Measurements from ENCODE around the gene SPAG17.

The SPAG17 gene

DNA sequence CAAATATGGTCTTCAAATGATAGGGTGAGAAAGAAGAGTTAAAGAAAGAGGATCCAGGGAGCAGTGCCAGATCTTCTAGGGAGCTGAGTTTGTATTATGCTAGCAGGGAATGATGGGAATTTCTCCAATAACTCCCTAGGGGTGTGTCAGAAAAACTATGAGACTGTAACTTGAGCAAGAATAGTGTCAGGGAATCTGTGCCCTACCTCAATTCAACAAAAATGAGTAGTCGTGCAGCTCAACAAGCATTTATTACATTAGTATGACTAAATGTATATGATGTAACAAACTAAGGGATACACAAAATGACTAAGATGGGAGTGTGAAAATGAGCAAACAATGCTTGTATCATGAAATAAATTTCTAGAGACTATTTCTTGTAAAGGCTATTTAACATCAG, 24.2 kb downstream of the SPAG17 start:
- DNase-seq (ENCODE audit: low read depth) = no peak

DNA sequence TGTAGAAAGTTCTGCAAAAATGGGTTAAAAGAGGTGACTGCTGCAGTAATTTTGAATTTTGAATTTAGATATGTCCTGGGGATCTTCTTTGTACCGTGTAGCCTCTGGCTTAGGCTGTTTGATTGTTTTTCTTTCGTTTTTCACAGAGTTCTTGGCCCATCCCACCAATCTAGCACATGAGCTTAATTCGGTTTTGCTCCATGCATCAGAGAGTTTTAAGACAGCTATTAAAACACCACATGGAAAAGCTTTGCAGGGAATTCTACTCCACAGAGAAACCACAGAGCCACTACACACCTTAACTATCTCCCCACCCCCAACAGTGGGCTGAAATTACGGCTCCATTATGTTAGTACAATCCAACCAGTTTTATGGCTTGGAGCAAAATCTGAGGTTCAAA, 25.5 kb downstream of the SPAG17 start:
- no peak for DNase-seq (ENCODE audit: low read depth)

DNA sequence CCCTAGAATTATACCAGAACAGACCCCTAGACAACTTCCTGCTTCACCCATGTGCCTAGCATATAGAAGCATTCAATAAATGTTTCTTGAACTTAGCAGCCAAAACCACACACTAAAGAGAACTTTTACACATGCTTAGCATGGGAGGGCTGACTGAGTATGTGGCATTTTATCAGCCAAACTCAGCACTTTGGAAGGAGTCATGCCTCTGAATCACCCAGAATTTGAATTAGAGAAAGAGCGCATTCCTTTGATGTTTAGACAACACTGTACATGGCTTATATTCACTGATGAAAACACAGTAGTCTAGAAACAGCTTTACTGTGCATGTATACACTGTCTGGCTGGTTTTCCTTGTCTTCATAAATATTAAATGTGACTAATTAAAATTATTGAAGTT, 26.1 kb downstream of the SPAG17 start:
- no peak for DNase-seq (ENCODE audit: low read depth)

DNA sequence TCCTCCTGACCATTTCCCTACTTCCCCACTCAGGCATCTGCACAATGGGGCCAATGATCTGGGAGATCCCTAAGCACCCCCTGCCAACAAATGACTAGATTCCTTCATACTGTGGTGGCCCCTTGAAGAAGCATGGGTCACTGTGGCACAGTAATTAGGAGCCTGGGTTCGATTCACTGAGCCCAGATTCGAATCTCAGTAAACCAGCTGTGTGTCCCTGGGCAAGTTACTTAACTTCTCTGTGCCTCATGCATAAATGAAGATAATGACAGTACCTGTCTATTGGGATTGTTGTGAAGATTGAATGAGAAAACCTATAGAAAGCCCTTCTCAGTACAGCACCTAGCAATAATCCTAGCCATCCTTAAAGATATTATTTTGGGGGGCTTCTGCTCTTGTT, 27.5 kb downstream of the SPAG17 start:
- no peak for DNase-seq (ENCODE audit: low read depth)

DNA sequence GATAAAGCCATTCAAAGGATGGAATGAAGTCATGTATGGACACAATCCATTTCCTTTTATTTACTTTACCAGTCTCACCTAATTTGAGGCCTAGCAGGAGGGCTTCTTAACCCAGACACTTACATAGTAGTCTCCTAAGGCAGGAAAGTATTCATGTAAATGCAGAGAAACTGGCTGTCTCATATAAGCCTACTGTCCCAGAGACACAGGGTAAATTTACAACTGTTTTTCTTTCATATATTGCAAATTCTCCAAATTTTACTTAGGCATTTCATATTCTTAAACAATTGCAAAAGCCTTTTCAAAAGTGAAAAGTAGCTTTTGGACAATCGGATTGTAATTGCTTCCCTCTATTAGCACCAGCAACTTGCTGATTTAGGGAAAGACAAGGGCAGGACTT, 29.9 kb downstream of the SPAG17 start:
- DNase-seq (ENCODE audit: low read depth) = no peak

DNA sequence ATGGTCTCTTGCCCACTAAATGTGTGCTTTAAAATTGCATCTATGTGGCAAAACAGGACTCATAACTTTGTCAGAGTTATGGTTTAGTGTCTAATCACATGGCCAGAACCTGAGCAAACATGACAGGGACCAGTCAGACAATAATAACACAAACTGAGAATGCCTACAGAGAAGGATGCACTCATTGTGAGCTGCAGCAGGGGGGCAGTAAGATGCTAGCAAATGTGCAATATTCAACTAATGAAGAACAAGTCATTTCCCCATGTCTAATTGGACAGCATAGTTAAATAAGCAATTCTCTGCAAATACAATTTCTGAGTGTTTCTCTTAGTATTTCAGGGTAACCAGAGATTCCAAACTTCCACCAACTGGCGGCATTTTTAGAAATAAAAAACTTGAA, 30.8 kb downstream of the SPAG17 start:
- DNase-seq (ENCODE audit: low read depth) = no peak

DNA sequence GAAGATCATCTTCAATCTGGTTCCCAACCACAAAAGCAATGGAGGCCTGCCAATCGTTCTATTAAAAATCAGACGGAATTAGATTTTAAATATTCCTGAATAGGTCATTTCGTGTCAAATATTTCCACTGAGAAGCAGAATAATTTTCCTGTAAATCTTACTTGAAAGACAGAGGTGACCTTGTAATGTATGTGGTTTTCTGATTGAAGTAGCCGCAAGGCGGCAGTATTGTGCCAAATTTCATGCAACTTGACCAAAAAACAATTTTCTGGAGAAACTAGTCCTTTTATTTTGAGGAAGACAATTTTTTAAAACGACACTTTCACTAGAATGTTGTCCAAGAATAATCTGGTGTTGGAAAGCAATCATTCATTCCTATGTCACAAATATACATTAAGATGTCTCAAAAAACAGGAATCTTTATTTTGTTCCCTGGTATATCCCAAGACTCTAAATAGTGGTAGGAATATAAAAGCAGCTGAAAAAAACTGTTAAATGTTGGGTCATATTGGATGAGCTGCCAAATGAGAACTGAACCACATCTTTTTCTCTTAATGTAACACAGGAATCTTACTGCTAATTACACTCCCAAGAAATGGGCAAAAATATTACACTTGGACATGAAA, 33.6 kb downstream of the SPAG17 start:
- no peak for DNase-seq (ENCODE audit: low read depth)

DNA sequence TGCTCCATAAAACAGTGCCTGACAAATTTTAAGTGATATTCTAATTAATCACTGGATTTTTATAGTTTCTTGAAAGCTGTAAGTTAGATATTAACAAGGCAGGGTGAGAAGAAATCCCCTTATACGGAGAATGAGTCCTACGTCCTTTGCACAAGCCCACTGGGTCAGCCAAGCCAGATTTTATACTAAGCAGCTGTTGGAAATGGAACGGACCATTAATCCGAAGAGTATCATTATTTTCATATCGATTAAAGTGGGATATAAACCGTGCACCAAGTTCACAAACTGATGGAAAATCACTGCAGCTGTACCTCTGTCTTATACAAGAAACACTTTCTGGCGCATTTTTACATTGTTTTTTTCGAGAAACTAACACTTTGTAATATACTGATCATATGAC, 35.2 kb downstream of the SPAG17 start:
- no peak for DNase-seq (ENCODE audit: low read depth)

DNA sequence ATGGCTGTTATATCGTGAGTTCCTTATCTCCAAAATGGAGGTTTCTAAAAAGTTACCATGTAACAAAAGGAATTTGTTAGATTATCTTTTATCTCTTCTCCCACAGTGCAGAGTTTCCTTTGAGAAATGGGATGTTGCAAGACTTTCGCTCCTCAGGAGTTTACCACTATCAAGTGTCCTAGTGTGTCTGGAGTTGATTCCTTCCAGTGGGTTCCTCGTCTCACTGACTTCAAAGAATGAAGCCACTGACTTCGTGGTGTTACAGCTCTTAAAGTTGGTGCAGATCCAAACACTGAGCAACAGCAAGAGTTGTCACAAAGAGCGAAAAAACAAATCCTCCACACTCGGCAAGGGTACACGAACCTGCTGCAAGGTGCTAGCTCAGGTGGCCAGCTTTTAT, 37.0 kb downstream of the SPAG17 start:
- no peak for DNase-seq (ENCODE audit: low read depth)

DNA sequence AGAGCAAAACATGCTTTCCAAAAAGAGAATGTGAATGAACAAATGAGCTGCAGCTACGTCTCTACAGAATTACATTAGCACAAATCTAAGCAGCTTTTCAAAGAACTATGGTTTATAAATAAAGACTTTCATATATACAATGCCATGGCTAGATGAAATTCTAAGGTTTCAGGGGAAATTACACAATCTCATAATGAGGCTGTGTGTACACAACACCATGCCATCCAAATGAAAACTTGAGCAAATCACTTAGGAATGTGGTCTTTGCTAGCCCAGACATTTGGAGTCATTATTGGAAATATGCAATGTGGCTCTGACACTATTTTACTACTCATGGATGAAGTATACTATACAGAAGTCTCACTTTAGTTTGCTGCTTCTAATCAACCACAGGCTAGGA, 37.5 kb downstream of the SPAG17 start:
- no peak for DNase-seq (ENCODE audit: low read depth)

DNA sequence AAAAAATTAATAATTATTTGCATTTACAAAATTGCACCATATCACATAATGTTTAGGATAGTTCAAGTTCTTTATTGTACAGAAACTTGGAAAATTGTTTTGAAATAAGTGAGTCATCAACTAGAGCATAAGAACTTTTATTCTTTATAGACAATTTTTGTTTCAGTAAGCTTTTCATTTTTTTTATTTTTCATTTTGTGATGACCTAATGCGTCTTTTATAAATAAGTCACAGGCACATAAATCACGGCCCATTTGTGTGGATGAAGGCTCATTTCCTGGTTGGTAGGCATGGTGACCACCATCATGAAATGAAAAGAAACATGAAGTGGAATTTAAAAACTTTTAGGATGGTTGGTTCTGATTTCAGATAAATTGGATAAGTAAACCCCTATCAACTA, 39.3 kb downstream of the SPAG17 start:
- no peak for DNase-seq (ENCODE audit: low read depth)

DNA sequence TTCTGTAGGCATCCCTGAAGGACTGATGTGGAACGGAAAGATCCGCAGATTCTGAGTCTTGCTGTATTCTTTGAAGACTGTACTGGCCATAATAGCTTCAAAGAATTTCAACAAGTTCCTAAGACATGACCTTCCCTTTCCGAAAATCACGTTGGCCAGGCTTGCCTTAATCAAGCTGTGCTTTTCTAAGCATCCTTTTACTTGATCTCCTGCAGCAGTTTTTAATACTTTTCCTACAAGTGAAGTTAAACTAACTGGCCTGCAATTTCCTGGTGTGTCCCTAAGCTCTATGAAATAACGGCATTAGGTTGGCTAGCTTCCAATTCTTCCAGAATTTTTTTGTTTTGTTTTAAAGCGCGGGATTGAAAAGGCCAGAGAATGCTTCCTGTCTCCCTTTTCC, 40.3 kb downstream of the SPAG17 start:
- no peak for DNase-seq (ENCODE audit: low read depth)

DNA sequence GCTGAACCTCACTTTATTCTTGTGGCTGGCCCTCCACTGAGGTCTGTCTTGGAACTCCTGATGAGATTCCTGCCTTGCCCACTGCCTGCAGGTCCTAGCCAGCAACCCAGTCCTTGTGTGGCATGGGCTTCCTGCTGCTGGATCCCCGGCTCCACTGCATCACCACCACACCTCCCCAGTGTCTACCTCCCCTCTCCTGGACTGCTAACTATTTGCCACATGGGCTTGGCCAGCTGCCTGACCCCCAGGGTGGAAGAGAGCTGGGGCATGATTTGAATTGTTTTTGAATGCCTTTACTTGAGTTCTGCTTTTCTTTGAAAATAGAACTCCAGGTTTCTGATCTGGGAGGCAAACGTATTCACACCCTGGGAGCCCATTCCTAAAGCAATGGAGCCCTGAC, 41.2 kb downstream of the SPAG17 start:
- no peak for DNase-seq (ENCODE audit: low read depth)

DNA sequence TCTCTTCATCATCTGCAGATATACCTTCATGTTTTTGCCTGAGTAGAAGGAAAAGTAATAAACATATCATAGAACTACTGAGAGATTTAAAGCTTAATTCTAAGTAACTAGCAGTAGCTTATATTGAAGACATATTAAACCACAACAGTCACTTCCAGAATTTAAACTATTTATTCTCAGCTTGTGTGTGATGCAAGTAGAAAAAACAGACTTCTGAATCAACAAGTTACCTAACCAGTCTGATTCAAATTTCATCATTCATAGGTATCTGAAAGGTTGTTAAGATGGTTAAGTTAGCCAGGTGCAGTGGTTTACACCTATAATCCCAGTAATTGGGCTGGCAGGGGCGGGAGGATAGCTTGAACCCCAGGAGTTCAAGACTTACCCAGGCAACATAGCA, 41.9 kb downstream of the SPAG17 start:
- no peak for DNase-seq (ENCODE audit: low read depth)

DNA sequence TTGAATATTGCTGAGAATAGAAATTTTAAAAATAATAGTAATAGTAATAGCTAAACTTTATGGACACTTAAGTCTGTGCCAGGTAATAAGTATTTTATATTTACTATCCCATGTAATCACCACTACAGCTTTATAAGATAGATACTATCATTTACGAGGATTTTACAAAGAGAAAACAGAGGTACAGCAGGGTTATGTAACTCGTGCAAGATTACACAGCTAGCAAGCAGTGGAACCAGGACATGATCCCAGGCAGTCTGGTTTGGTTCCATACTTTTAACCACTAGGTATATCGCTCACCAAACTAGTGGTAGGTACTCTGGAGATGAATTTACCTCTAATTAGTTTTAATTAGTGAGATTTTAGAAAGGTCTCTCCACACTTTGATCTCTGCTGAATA, 42.5 kb downstream of the SPAG17 start:
- no peak for DNase-seq (ENCODE audit: low read depth)

DNA sequence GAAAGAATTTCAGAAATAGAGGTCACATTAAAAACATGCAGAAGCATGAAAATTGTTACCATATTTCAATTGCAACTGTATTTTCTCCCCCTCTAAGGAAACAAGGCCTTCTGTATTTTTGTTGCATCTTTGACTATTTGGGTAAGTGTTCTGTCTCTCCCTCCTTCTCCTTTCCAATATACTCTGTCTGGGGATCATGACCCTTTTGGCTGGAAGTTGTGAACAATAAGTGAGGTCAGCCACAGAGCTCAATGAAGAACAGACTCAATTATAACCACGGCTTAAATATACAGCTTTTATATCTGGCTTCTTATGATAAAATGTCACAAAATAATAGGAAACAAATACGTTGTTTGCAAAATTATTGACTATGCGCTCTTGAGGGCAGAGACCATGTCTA, 47.1 kb downstream of the SPAG17 start:
- DNase-seq (ENCODE audit: low read depth) = no peak

DNA sequence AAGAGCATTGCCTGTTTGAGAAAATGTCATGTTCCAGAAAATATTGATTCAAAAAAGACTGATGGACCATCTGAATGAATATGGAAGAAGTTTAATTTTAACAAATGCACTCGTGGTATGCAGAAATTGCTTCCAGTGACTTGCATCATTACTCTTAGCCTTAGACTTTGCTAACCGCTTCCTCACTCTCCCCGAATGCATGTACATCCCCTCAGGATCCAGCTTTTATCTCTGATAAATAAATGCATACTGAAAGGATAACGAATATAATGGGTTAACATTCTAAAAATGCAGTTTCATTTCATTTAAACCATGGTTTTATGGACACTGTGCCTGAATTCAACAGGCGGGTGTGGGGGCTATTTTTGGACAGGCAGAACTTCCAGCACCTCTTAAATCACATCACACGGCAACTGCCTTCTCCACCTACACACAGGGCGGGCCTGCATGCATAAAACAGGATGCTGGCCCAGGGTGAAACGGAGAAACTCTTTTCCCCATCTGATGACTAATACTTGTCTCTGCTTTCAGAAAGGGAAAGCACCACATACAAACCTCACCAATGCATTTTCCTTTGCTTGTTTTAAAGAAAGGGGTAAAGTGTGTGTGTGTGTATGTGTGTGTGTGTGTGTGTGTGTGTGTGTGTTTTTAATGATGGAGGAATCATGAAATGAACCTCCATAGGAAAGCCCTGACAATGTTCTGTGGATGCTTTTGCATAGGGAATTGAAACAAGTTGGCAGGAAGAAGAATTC, 48.7 kb downstream of the SPAG17 start:
- DNase-seq (ENCODE audit: low read depth) = no peak

DNA sequence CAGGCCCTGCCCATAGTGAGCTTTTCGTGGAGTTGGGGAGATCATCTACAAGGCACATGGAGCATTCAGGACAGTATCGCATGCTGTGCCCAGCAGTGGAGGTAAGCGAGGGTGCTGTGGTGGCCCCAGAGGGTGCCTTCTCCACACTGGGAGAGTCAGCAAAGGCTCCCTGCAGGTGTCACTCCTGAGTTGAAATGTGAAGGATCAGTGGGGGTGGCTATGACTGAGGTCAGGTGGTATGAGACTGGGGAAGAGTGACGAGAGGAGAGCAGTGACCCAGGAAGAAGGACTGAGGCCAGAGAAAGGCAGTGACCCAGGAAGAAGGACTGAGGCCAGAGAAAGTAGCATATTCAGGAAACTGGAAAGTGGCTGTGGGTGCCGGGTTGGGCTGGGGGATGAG, 53.0 kb downstream of the SPAG17 start:
- DNase-seq (ENCODE audit: low read depth) = no peak

DNA sequence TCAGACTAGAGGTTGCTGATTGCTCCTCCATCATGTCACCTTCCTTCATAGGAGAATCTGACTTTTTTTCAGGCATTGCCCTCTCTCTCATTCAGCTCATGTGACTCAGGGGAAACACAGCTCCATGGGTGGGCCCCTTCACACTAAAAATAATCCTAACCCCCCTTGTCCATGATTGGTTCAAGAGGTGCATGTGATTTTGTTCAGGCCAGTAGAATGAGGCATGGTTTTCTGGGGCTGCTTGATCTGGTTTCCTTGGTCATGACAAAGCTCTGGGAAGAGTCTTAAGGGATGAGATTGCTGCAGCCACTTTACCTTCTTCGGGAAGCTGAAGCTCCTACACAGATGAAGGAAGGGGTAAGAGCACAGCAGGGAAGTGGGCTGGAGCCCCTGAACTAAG, 56.3 kb downstream of the SPAG17 start:
- DNase-seq (ENCODE audit: low read depth) = no peak

DNA sequence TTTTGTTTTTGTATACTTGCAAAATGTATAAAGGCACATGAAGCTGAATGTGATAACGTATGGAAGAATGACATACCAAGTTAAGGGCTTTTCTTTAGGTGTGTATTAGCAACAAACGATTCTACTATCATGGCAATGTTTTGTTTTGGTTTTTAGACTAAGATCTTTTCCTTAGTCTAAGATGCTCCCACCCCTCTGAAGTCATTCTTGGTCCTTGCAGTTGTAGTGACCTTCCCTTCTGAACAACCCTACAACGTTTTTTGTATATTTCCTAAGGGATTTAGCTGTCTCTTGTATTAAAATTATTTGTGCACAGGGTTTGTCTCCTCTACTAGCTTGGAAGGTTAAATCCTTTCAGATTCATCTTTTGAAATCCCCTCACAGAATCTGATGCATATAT, 61.0 kb downstream of the SPAG17 start:
- no peak for DNase-seq (ENCODE audit: low read depth)

DNA sequence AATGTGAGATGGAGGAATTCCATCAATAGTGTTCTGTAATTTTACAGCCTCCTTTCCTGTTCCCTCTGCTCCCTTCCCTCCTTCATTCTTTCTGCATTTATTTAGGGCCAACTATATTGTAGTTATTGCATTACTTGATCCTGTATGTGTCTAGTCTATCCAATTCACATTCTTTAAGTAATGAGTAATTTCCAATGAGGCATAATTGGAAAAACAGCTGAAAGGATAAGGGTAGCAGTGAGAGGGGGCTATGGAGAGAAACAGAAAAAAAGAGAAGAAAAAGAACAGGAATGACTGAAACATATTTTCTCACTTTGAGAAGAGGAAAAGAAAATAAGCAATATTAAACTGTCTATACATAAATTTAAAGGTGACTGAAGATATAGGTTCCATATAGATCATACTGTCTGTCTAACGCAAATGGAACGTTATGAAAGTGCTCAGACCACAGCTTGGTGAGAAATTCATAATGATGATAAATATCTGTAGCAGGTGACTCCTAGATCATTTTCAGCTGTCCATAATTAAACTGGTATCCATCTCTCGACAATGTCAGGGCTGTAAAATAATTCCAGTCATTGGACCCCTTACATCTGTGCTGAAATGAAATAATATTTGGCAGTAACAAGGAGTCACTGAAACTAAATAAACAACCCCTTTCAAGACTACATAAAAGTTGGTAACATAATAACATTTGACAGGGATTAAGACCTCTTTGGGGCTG, 61.8 kb downstream of the SPAG17 start:
- DNase-seq (ENCODE audit: low read depth) = no peak

DNA sequence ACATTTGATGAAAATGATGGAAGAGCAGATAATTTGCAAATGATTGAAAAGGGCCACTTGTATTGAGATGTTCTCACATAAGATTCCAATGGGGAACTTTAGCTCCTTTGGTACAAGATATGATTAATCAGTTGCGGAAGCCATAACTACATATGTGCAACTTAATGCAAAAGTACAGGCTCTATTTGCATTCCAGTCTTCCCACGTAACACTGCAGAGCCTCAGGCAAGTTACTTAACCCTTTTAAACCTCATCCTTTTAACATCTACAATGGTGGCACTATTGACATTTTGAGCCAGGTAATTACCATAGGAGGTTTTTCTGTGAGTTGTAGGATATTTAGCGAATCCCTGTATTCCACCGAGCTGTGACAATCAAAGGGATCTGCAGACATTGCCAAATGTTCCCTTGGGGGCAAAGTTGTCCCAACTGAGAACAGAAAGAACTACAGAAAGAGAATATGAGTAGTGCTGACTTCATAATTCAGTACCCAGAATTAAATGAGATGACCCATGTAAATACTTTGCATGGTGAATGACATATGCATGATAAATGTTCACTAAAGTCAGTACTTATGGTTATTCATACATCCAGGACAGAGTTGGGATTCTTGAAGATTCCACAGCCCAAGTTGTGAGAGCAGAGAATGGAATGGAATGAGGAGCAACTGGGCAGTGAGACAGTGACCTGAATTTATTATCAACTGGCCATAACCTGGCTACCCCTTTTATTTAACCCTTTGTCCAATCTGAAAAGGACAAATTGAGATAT, 62.6 kb downstream of the SPAG17 start:
- DNase-seq (ENCODE audit: low read depth) = no peak
